GM12878 (cell line): ENCODE results near the gene IFNLR1. TPM values are rescaled to one million over a fixed set of nuclear protein-coding genes. Genes with fewer than 3 reads are reported as not detected.

Experiments used
- ATAC-seq: fragments of 200-7000 bp; cut with Tn5 transposase; 3 replicates; pipeline ENCODE4 v1.9.1; 2020; ENCODE audit warnings: mild to moderate bottlenecking, moderate library complexity
- BruUV-seq: library from RNA; stranded (reverse); fragments of 400-500 nt; replicated peaks from 2 replicates; lab custom pipeline; 2021; lab: Mats Ljungman, UMichigan
- CTCF ChIA-PET: fragments of 300-600 bp; sonication (Branson Sonifier 250); formaldehyde crosslinking; extraction: SDS; loops from one replicate; lab custom pipeline; 2021; ENCODE audit warnings: inconsistent platforms; lab: Yijun Ruan, JAX
- POLR2A ChIA-PET: fragments of 350-600 bp; formaldehyde crosslinking; extraction: SDS; loops from one replicate; lab custom pipeline; 2021; ENCODE audit warnings: inconsistent platforms; lab: Charles Lee
- RAD21 ChIA-PET: fragments of 300-600 bp; sonication (Branson Sonifier 250); formaldehyde crosslinking; loops from one replicate; lab custom pipeline; 2023; ENCODE audit warnings: antibody characterized with exemption; ENCODE audit not compliant: unreplicated experiment; lab: Charles Lee
- SMC1A ChIA-PET: fragments of 300-600 bp; sonication (Branson Sonifier 250); formaldehyde crosslinking; loops from one replicate; lab custom pipeline; 2023; ENCODE audit not compliant: unreplicated experiment, uncharacterized antibody; lab: Charles Lee
- DNase-seq: peaks from one replicate; pipeline ENCODE4 v3.0.0-alpha.2; 2011; ENCODE audit warnings: low read depth, low spot score
- FAIRE-seq: peaks from 3 replicates; lab custom pipeline; 2011; peaks lifted over from hg19 to GRCh38; lab: Jason Lieb, UNC
- H2AFZ ChIP-seq: 2 replicates; pipeline ENCODE4 v1.6.0; 2011; ENCODE audit warnings: low read depth, low read length, control low read depth; ENCODE audit not compliant: control insufficient read depth
- H3K27ac ChIP-seq: 2 replicates; pipeline ENCODE4 v1.5.1; 2011; ENCODE audit warnings: control low read depth; ENCODE audit not compliant: control insufficient read depth, insufficient read depth
- H3K27me3 ChIP-seq, 2 experiments: replicated peaks in 1 of 2; 2 replicates each; pipeline versions ENCODE4 v1.6.0 to v1.6.1; 2011; ENCODE audit warnings: low read length in 1 of 2; ENCODE audit not compliant: control insufficient read depth in 2 of 2, insufficient read depth in 2 of 2
- H3K36me3 ChIP-seq, 2 experiments: 2 replicates each; pipeline ENCODE4 v1.5.1; 2011; ENCODE audit warnings: low read length in 1 of 2; ENCODE audit not compliant: control insufficient read depth in 2 of 2, insufficient read depth in 2 of 2
- H3K4me1 ChIP-seq: 2 replicates; pipeline ENCODE4 v1.6.1; 2011; ENCODE audit warnings: mild to moderate bottlenecking, low read length, moderate library complexity, mixed read lengths; ENCODE audit not compliant: control insufficient read depth, insufficient read depth
- H3K4me2 ChIP-seq: 2 replicates; pipeline ENCODE4 v1.6.0; 2011; ENCODE audit warnings: control low read depth; ENCODE audit not compliant: control insufficient read depth, insufficient read depth
- H3K4me3 ChIP-seq: fragments of 200-600 bp; sonication (generic); 2 replicates; pipeline ENCODE4 v1.5.1; 2016
- H3K79me2 ChIP-seq: 2 replicates; pipeline ENCODE4 v1.6.0; 2011; ENCODE audit warnings: low read length; ENCODE audit not compliant: control insufficient read depth, insufficient read depth
- H3K9ac ChIP-seq: 2 replicates; pipeline ENCODE4 v1.8.0; 2011; ENCODE audit warnings: low read length, control low read depth, mixed read lengths; ENCODE audit not compliant: control insufficient read depth, insufficient read depth
- H3K9me3 ChIP-seq: replicated peaks from 3 replicates; pipeline ENCODE4 v1.5.1; 2011; ENCODE audit warnings: mild to moderate bottlenecking, low read length; ENCODE audit not compliant: control insufficient read depth, insufficient read depth
- H4K20me1 ChIP-seq: 2 replicates; pipeline ENCODE4 v1.6.0; 2011; ENCODE audit not compliant: control insufficient read depth, insufficient read depth
- FOXM1 ChIP-seq: IDR thresholded peaks from 2 replicates; pipeline ENCODE4 v1.6.1; 2012; ENCODE audit warnings: low read depth, mild to moderate bottlenecking, inconsistent platforms, low read length, moderate library complexity
- HCFC1 ChIP-seq: fragments of 150-350 bp; IDR thresholded peaks from 2 replicates; pipeline ENCODE4 v1.6.1; 2014; ENCODE audit warnings: low read length
- HSF1 ChIP-seq: fragments of 150-350 bp; IDR thresholded peaks from 2 replicates; pipeline ENCODE4 v1.6.1; 2014; ENCODE audit warnings: mild to moderate bottlenecking, low read depth, low read length
- MYB ChIP-seq: fragments of 150-350 bp; IDR thresholded peaks from 2 replicates; pipeline ENCODE4 v1.6.1; 2014; ENCODE audit warnings: mild to moderate bottlenecking, low read depth, low read length, borderline replicate concordance
- NR2C2 ChIP-seq: IDR thresholded peaks from 2 replicates; pipeline ENCODE4 v1.6.1; 2011; ENCODE audit warnings: borderline replicate concordance, low read depth; ENCODE audit not compliant: control insufficient read depth, insufficient read length
- PBX3 ChIP-seq: IDR thresholded peaks from 2 replicates; pipeline ENCODE4 v1.6.1; 2011; ENCODE audit warnings: mild to moderate bottlenecking, low read depth, low read length, moderate library complexity; ENCODE audit not compliant: insufficient replicate concordance
- RCOR1 ChIP-seq: conservative IDR thresholded peaks from 2 replicates; pipeline ENCODE4 v1.6.1; 2012; ENCODE audit warnings: low read depth, low read length, improper control_type of control experiment
- RELA ChIP-seq: fragments of 450-650 bp; IDR thresholded peaks from 2 replicates; pipeline ENCODE4 v1.8.0; 2014; ENCODE audit warnings: borderline replicate concordance; ENCODE audit not compliant: partially characterized antibody
- SMAD5 ChIP-seq: IDR thresholded peaks from 2 replicates; pipeline ENCODE4 v1.6.1; 2016; ENCODE audit warnings: antibody characterized with exemption, low read depth
- USF2 ChIP-seq: IDR thresholded peaks from 2 replicates; pipeline ENCODE4 v1.6.1; 2011; ENCODE audit warnings: low read depth, low read length, improper control_type of control experiment, borderline replicate concordance
- ZBTB11 ChIP-seq: fragments of 450-650 bp; formaldehyde crosslinking; IDR thresholded peaks from 2 replicates; pipeline ENCODE4 v1.5.0; 2022; ENCODE audit warnings: mild to moderate bottlenecking, missing genetic modification characterization
- ZNF207 ChIP-seq: fragments of 450-650 bp; IDR thresholded peaks from 2 replicates; pipeline ENCODE4 v1.6.1; 2014; ENCODE audit warnings: antibody characterized with exemption, mild to moderate bottlenecking, borderline replicate concordance
- ZNF384 ChIP-seq: IDR thresholded peaks from 2 replicates; pipeline ENCODE4 v1.6.1; 2012; ENCODE audit warnings: low read depth, mild to moderate bottlenecking, low read length, improper control_type of control experiment, borderline replicate concordance
- WGBS: methylation state at CpG from one replicate; pipeline ENCODE4 v1.1.6; 2016; ENCODE audit warnings: low lambda C conversion rate; ENCODE audit not compliant: insufficient replicate concordance, insufficient coverage; ENCODE audit errors: missing lambda C conversion rate; 5-methylcytosine and 5-hydroxymethylcytosine counted together
- in situ Hi-C: fragments of 300-500 bp; cut with MboI; formaldehyde crosslinking; loops from 9 replicates; pipeline ENCODE4 v1.14.3; 2018; ENCODE audit warnings: mixed read lengths
- intact Hi-C: fragments of 100-400 bp; cut with micrococcal nuclease; formaldehyde crosslinking; loops from one replicate; pipeline ENCODE4 v1.14.2; 2022; ENCODE audit not compliant: unreplicated experiment
- polyA plus RNA-seq, 11 experiments: library from polyadenylated mRNA; depleted of rRNA in 4 of 11; unstranded in 6 of 11; stranded (reverse) in 5 of 11; fragments of >200 nt; fragmentation: Nextera tagmentation in 4 of 11; fragmentation: Illumina TruSeq in 1 of 11; extraction: Ambion mirVana in 4 of 11; extraction: Trizol in 1 of 11; gene quantifications; 1 replicate in 1 of 11; 2 replicates in 10 of 11; pipeline versions ENCODE4 v1.2.1 to v1.2.3, GENCODE V29; 2011 to 2016; ENCODE audit warnings: inconsistent platforms in 2 of 11, missing spikeins in 2 of 11, low read depth in 1 of 11
- total RNA-seq, 4 experiments: library from RNA; depleted of rRNA in 3 of 4; stranded (reverse); fragments of >200 nt in 3 of 4; fragmentation: Illumina TruSeq in 1 of 4; extraction: Trizol in 1 of 4; gene quantifications; 2 replicates each; pipeline versions ENCODE4 v1.2.1 to v1.2.3, GENCODE V29; 2013 to 2021

The IFNLR1 gene
- total and polyA plus RNA-seq, 10 of the 15 experiments (the other 5 are each of a cell fraction or from before 2014, with no cell fraction given) = 0.31 to 5.6 (median 3.9) TPM

- Histone ChIP-seq H3K4me3 (no peak overlapping the region), H3K4me1 (no peaks in the 10 kb centered on the region), H3K4me2 (no peak overlapping the region), H3K79me2 (no peaks in the 10 kb centered on the region), H2AFZ (no peak overlapping the region), H3K27ac (no peak overlapping the region), H3K9ac (no peak overlapping the region), H4K20me1 (no peaks in the 10 kb centered on the region), H3K9me3 (peaks cover 3% of the 10 kb centered on the region; the same call in 1 of the 3 replicates), H3K36me3 (no peaks in the 10 kb centered on the region), H3K27me3 (peaks cover 2 to 5% of the 10 kb centered on the region in 2 experiments; a peak in 2 of 4 replicates)
- FAIRE-seq (no peak), DNase-seq (no peak), ATAC-seq (no peak)
- ChIA-PET CTCF (no interaction called here), POLR2A (no interaction called here), RAD21 (no interaction called here), SMC1A (no interaction called here)
- no TSS peak for BruUV-seq
- WGBS = 58% methylated on average over 11 of the region's 11 CpGs
- intact Hi-C loops = no loop called here
- in situ Hi-C loops = no loop called here
- no peak for TF ChIP-seq RCOR1
- TF ChIP-seq PBX3 = no peak
- TF ChIP-seq HCFC1 = no peak
- TF ChIP-seq ZNF384 = no peak
- no peak for TF ChIP-seq HSF1
- TF ChIP-seq SMAD5 = no peak
- TF ChIP-seq ZBTB11 (CRISPR knock-in tag) = no peak
- TF ChIP-seq RELA = no peak
- no peak for TF ChIP-seq USF2
- no peak for TF ChIP-seq MYB
- no peak for TF ChIP-seq ZNF207
- TF ChIP-seq NR2C2 = no peak
- TF ChIP-seq FOXM1 = no peak
Observed at GRCh38 chr1:24139841-24140425, 47.2 kb downstream of the IFNLR1 start.
